Body of pancreas (tissue), 4 donors: ENCODE results near the gene EYA3. TPM values are rescaled to one million over a fixed set of nuclear protein-coding genes. Genes with fewer than 3 reads are reported as not detected.

Experiments
- ATAC-seq: fragments of 150-250 bp; one replicate; pipeline ENCODE4 v1.9.1; 2016
- DNase-seq, 4 donors: peaks; one replicate each; pipeline ENCODE4 v3.0.0-alpha.2; 2019
- H3K27ac ChIP-seq, 4 donors: fragments of 200-600 bp; sonication (generic); 1 replicate in 3 of 4; 2 replicates in 1 of 4; pipeline versions ENCODE4 v1.5.1 to v1.6.1; 2016 to 2019; ENCODE audit warnings: mild to moderate bottlenecking in 1 of 4, mixed read lengths in 1 of 4, moderate library complexity in 1 of 4
- H3K27me3 ChIP-seq, 2 donors: fragments of 200-600 bp; sonication (generic); one replicate each; pipeline ENCODE4 v1.6.0; 2016; ENCODE audit warnings: mild to moderate bottlenecking in 1 of 2
- H3K36me3 ChIP-seq, 2 donors: fragments of 200-600 bp; sonication (generic); replicated peaks in 1 of 2; 2 replicates each; pipeline ENCODE4 v1.5.1; 2016; ENCODE audit warnings: low read depth in 2 of 2; ENCODE audit not compliant: insufficient read depth in 1 of 2
- H3K4me1 ChIP-seq: fragments of 200-600 bp; sonication (generic); one replicate; pipeline ENCODE4 v1.6.0; 2016
- H3K4me3 ChIP-seq, 2 donors: fragments of 200-600 bp; sonication (generic); 1 replicate in 1 of 2; 2 replicates in 1 of 2; pipeline ENCODE4 v1.5.1; 2016 to 2019
- H3K9me3 ChIP-seq, 3 donors: fragments of 200-600 bp; sonication (generic); 1 replicate in 2 of 3; 2 replicates in 1 of 3; pipeline ENCODE4 v1.5.1; 2016
- POLR2A ChIP-seq, 3 donors: fragments of 450-650 bp; IDR thresholded peaks; one replicate each; pipeline ENCODE4 v1.6.1; 2016; ENCODE audit warnings: antibody characterized with exemption in 3 of 3, mild to moderate bottlenecking in 2 of 3
- WGBS, 2 donors: methylation state at CpG; one replicate each; pipeline ENCODE4 v1.1.5; 2017; 5-methylcytosine and 5-hydroxymethylcytosine counted together
- intact Hi-C: fragments of 100-400 bp; cut with DNase I; formaldehyde crosslinking; loops from one replicate; pipeline ENCODE4 v1.15.1; 2023
- total RNA-seq, 2 donors: library from RNA; depleted of rRNA; stranded (reverse); fragments of >200 nt; gene quantifications; one replicate each; pipeline ENCODE4 v1.1.0, GENCODE V29; 2016
- TF ChIP-seq, protein P1 (sequence below), 7 experiments: fragments of 450-650 bp in 4 of 7; fragments of 200-600 bp in 3 of 7; sonication (generic) in 3 of 7; IDR thresholded peaks; one replicate each; pipeline ENCODE4 v1.5.1; 2016 to 2019; ENCODE audit warnings: antibody characterized with exemption in 7 of 7

EYA3 gene
- total RNA-seq, 2 donors from 2014 or later = 7.8 to 15.5 TPM

GRCh38 chr1:27956761-27957160, 131.6 kb downstream of the EYA3 start:
- Histone ChIP-seq H3K27ac (no peak overlapping the region), H3K4me3 (no peak overlapping the region), H3K4me1 (peaks cover 20% of the 10 kb centered on the region), H3K27me3 (no peaks in the 10 kb centered on the region), H3K36me3 (no peaks in the 10 kb centered on the region), H3K9me3 (no peaks in the 10 kb centered on the region)
- TF ChIP-seq, protein P1, sequence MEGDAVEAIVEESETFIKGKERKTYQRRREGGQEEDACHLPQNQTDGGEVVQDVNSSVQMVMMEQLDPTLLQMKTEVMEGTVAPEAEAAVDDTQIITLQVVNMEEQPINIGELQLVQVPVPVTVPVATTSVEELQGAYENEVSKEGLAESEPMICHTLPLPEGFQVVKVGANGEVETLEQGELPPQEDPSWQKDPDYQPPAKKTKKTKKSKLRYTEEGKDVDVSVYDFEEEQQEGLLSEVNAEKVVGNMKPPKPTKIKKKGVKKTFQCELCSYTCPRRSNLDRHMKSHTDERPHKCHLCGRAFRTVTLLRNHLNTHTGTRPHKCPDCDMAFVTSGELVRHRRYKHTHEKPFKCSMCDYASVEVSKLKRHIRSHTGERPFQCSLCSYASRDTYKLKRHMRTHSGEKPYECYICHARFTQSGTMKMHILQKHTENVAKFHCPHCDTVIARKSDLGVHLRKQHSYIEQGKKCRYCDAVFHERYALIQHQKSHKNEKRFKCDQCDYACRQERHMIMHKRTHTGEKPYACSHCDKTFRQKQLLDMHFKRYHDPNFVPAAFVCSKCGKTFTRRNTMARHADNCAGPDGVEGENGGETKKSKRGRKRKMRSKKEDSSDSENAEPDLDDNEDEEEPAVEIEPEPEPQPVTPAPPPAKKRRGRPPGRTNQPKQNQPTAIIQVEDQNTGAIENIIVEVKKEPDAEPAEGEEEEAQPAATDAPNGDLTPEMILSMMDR (IDR thresholded peaks at IDR 0.05) = no peak
- no peak for TF ChIP-seq POLR2A (IDR thresholded peaks at IDR 0.05)
- DNase-seq = no peak
- WGBS, 2 donors = 81 to 87% methylated on average over 6 of the region's 6 CpGs
- intact Hi-C loops = no loop called here
- no peak for ATAC-seq

DNA sequence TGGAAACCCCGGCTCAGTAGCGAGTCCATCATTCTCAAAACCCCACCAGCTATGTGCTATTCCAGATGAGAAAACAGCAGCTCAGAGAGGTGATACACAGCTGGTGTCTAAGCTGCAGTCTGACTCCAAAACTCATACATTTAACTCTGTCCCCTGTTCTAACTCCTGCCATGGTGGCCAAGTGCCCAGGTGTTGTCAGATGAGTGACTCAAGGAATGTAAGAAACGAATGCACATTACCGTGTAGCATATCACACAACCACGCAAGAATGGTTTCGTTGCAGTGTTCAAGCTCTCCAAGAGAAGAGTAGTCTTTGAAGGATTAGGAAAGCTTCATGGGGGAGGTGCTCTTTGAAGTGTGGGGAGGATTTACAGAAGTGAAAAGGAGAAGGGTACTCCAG, 133.3 kb downstream of the EYA3 start:
- no peak for DNase-seq
- Histone ChIP-seq H3K27ac (no peak overlapping the region), H3K27me3 (no peaks in the 10 kb centered on the region), H3K4me1 (peaks cover 6% of the 10 kb centered on the region), H3K9me3 (no peaks in the 10 kb centered on the region), H3K4me3 (no peak overlapping the region), H3K36me3 (no peaks in the 10 kb centered on the region)
- no peak for TF ChIP-seq POLR2A (IDR thresholded peaks at IDR 0.05)
- TF ChIP-seq, protein P1 (IDR thresholded peaks at IDR 0.05) = no peak
- intact Hi-C loops = no loop called here
- 82 to 84% methylated on average over 6 of the region's 6 CpGs for WGBS, 2 donors
- no peak for ATAC-seq

DNA sequence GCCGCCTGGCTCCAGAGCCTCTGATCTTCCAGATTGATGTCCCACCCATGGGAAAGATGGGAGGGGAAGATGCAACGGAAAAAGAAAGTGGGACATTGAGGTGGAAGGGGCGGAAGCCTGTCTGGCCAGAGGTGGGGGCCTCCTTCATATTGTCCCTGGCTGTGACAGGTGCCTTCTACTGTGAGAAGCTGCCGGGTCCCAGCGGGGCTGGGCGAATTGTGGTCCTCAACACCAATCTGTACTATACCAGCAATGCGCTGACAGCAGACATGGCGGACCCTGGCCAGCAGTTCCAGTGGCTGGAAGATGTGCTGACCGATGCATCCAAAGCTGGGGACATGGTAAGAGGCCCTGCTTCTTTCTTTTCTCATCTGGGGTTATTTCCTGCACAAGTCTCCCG, 134.2 kb downstream of the EYA3 start:
- no peak for TF ChIP-seq POLR2A (IDR thresholded peaks at IDR 0.05)
- TF ChIP-seq, protein P1 (IDR thresholded peaks at IDR 0.05) = no peak
- H3K9me3 ChIP-seq = no peaks in the 10 kb centered on the region
- DNase-seq (no peak), ATAC-seq (no peak)
- H3K36me3 ChIP-seq = no peaks in the 10 kb centered on the region
- H3K4me3 ChIP-seq = no peak overlapping the region
- no peak overlapping the region for H3K27ac ChIP-seq
- WGBS, 2 donors = 93 to 94% methylated on average over 10 of the region's 10 CpGs
- intact Hi-C loops = no loop called here
- H3K27me3 ChIP-seq = no peaks in the 10 kb centered on the region
- H3K4me1 ChIP-seq = peaks cover 3% of the 10 kb centered on the region

DNA sequence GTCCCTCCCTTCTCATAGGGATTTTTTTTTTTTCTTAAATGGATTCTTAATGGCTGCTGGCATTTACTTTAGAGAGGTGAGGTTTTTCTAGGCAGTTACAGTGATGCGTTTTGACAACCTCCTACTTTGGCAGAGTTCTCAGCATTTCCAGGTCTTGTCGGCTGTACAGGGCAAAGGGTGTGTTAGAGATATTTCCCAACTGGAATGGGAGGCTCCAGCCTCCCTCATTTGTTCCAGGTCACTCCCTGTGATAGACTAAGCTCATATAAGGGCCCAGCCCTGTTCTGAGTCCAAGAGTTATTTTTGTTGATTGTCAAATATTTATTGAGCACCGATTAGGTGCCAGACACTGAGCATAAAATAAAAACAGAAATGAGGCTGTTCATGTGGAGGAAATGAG, 136.3 kb downstream of the EYA3 start:
- H3K9me3 ChIP-seq = no peaks in the 10 kb centered on the region
- intact Hi-C loops = no loop called here
- ATAC-seq (no peak), DNase-seq (no peak)
- 43 to 47% methylated on average over 3 of the region's 3 CpGs for WGBS, 2 donors
- TF ChIP-seq, protein P1 (IDR thresholded peaks at IDR 0.05) = no peak
- TF ChIP-seq POLR2A (IDR thresholded peaks at IDR 0.05) = no peak
- H3K27ac ChIP-seq = no peak overlapping the region
- H3K4me1 ChIP-seq = no peaks in the 10 kb centered on the region
- no peaks in the 10 kb centered on the region for H3K36me3 ChIP-seq
- H3K27me3 ChIP-seq = no peaks in the 10 kb centered on the region
- no peak overlapping the region for H3K4me3 ChIP-seq

DNA sequence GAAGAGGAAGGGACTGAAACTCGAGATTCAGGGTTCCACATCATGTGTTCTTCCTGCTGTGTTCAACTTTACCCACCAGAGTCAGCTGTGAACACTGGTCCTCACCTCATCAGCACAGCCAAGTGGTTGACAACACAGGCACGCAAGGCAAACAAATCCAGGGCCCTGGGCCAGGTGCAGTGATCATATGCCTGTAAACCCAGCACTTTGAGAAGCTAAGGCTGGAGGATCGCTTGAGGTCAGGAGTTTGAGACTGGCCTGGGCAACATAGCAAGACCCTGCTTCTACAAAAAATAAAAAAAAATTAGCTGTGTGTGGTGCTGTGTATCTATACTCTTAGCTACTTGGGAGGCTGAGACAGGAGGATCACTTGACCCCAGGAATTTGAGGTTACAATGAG, 137.0 kb downstream of the EYA3 start:
- intact Hi-C loops = no loop called here
- 41 to 55% methylated on average over 3 of the region's 3 CpGs for WGBS, 2 donors
- no peak overlapping the region for H3K27ac ChIP-seq

More for the DNA sequence above, 137.0 kb downstream of the EYA3 start:
- ATAC-seq (no peak), DNase-seq (no peak)
- Histone ChIP-seq H3K27me3 (no peaks in the 10 kb centered on the region), H3K4me1 (no peaks in the 10 kb centered on the region), H3K9me3 (no peaks in the 10 kb centered on the region), H3K4me3 (no peak overlapping the region), H3K36me3 (no peaks in the 10 kb centered on the region)
- TF ChIP-seq, protein P1 (IDR thresholded peaks at IDR 0.05) = no peak
- no peak for TF ChIP-seq POLR2A (IDR thresholded peaks at IDR 0.05)
